ENCODE data around the gene PUDP.

PUDP gene

DNA sequence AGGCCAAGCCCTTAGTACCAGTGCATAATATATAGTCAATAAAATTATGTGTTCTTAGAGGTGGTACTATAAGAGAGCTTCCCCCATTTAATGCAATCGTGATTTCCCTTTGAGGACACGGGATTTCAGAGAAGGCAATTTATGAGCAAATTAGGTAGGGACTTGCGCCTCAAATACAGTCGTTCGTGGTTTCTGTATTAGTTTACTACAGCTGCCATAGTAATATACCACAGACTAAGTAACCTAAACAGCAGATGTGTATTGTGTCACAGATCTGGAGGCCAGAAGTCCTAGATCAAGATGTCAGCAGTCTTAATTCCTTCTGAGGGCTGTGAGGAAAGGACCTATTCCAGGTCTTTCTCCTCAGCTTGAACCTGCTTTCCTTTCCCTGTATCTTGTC, 1.5 kb upstream of the PUDP start:
- Histone ChIP-seq H3K36me3 (ENCODE audit: low read depth) (no peaks in the 10 kb centered on the region), H3K4me3 (ENCODE audit: severe bottlenecking) (no peak overlapping the region), H3K27me3 (ENCODE audit: insufficient read depth, poor library complexity, severe bottlenecking) (no peaks in the 10 kb centered on the region), H3K9me3 (ENCODE audit: severe bottlenecking) (no peaks in the 10 kb centered on the region), H3K27ac (ENCODE audit: poor library complexity, severe bottlenecking) (no peak overlapping the region), H3K4me1 (ENCODE audit: insufficient read depth, poor library complexity, severe bottlenecking) (peaks cover 4% of the 10 kb centered on the region)
- DNase-seq (ENCODE audit: low spot score) (no peak), ATAC-seq (ENCODE audit: low read depth) (no peak)
- TF ChIP-seq CTCF (IDR thresholded peaks at IDR 0.05; ENCODE audit: poor library complexity, severe bottlenecking) = no peak

DNA sequence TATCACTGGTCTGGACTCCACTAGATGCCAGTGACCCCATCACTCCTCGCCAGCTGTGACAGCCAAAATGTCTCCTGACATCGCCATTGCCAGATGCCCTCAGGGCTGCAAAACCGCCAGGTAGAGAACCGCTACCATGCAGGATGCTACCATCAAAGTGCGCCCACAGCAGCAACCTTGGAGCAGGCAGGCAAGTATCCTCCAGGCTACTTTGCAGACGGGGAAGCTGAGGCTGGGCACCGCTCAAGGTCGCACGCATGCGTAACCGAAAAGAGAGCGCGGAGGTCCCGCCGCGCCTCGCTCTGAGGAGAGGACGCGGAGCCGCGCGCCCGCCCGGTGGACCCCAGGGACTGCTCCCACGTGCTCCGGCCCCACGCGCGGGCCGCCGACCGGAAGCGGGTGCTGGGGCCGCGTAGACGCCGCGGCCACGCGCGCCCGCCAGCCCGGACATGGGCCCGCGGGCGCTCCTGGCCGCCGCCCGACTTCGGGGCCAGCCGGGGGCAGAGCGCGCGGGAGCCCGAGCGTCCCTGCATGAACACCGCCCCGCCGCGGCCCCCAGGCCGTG, 458 bp downstream of the PUDP start, which contains the start of gene STS:
Gene STS (plus strand): TSS at position 300 of the 565 bp plus-strand sequence. CDS start 105,488 bp downstream, outside the sequence.
- peak within 1 kb of the TSS; percentile 90 for H3K4me3 ChIP-seq (ENCODE audit: severe bottlenecking)
- peaks cover 4% of the 10 kb centered on the region for H3K4me1 ChIP-seq (ENCODE audit: insufficient read depth, poor library complexity, severe bottlenecking)
- ATAC-seq (ENCODE audit: low read depth) = peak; percentile 42
- no peak for TF ChIP-seq CTCF (IDR thresholded peaks at IDR 0.05; ENCODE audit: poor library complexity, severe bottlenecking)
- peak within 1 kb of the TSS; percentile 64 for H3K27ac ChIP-seq (ENCODE audit: poor library complexity, severe bottlenecking)
- no peaks in the 10 kb centered on the region for H3K9me3 ChIP-seq (ENCODE audit: severe bottlenecking)
- DNase-seq (ENCODE audit: low spot score) = no peak
- no peaks in the 10 kb centered on the region for H3K27me3 ChIP-seq (ENCODE audit: insufficient read depth, poor library complexity, severe bottlenecking)
- H3K36me3 ChIP-seq (ENCODE audit: low read depth) = no peaks in the 10 kb centered on the region

DNA sequence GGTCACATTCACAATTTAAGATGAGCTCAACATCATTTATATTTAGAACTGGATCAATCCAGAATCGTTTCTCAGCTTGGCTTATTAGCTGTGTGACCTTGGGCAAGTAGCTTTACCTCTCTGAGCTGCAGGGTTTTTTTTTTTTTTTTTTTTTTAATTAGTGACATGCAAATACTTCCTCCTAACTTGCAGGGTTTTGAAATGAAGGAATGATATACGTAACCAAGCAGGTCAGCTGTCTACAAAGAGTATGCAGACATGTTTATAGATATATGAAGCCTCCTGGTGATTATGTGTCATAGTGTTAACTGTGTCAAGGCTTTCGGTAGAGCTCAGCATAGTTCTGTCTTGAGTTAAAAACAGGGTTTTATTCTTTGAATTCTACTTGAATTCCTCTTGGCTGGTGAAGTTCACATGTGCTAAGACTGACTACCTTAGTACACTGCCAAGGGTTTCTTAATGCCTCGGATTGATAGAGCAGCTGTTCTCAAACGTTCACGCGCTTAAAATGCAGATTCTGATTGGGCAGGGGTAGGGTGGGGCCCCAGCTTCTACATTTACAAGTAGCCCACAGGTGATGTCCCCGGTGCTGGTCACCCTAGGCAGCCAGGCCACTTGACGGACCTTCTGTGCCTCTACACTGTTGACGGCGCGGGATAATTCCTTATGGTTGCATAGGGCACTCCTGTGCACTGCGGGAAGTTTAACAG, 1.1 kb downstream of the PUDP start:
- Histone ChIP-seq H3K27me3 (ENCODE audit: insufficient read depth, poor library complexity, severe bottlenecking) (no peaks in the 10 kb centered on the region), H3K4me3 (ENCODE audit: severe bottlenecking) (peak overlapping the region; percentile 90), H3K27ac (ENCODE audit: poor library complexity, severe bottlenecking) (peak overlapping the region; percentile 64), H3K4me1 (ENCODE audit: insufficient read depth, poor library complexity, severe bottlenecking) (peaks cover 4% of the 10 kb centered on the region), H3K9me3 (ENCODE audit: severe bottlenecking) (no peaks in the 10 kb centered on the region), H3K36me3 (ENCODE audit: low read depth) (no peaks in the 10 kb centered on the region)
- DNase-seq (ENCODE audit: low spot score) = no peak
- peak; percentile 32; the same call in 1 of the 3 replicates for ATAC-seq (ENCODE audit: low read depth)
- TF ChIP-seq CTCF (IDR thresholded peaks at IDR 0.05; ENCODE audit: poor library complexity, severe bottlenecking) = no peak

DNA sequence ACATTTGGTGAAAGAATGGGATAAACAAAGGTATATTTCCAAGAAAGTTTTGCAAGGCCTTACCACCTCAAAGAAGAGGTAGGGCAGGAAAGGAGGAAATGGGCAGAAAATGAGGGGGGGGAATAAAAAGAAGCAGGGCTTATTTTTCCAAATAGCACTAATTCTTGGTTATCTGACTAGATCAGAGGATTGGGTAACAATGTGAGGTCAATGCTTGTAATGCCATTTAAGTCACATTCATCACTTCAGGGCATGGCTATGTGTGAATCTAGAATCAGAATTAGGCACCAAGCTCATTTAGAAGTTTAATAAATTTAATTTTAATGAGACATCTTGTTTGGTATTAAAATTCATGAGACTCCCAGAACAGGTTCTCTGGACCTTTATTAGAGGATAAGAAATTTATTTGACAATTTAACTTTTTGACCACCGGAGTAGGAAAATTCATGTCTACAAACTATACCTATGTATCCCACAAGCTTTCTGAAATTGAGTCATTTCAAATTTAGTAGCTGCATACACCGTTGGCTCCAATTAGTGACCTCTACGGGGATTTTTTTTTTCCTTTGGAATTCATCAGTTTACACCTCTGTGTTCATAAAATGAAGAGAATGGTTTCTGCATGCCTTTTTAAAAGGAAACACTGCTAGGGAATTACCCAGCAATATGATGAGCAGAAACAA, 1.8 kb downstream of the PUDP start:
- H3K27ac ChIP-seq (ENCODE audit: poor library complexity, severe bottlenecking) = no peak overlapping the region
- DNase-seq (ENCODE audit: low spot score) = no peak

More for the DNA sequence above, 1.8 kb downstream of the PUDP start:
- H3K9me3 ChIP-seq (ENCODE audit: severe bottlenecking) = no peaks in the 10 kb centered on the region
- no peak for ATAC-seq (ENCODE audit: low read depth)
- H3K36me3 ChIP-seq (ENCODE audit: low read depth) = no peaks in the 10 kb centered on the region
- no peak overlapping the region for H3K4me3 ChIP-seq (ENCODE audit: severe bottlenecking)
- no peaks in the 10 kb centered on the region for H3K27me3 ChIP-seq (ENCODE audit: insufficient read depth, poor library complexity, severe bottlenecking)
- no peak for TF ChIP-seq CTCF (IDR thresholded peaks at IDR 0.05; ENCODE audit: poor library complexity, severe bottlenecking)
- H3K4me1 ChIP-seq (ENCODE audit: insufficient read depth, poor library complexity, severe bottlenecking) = peaks cover 4% of the 10 kb centered on the region
